Kidney (tissue), 14 donors: ENCODE data around the gene KCNH8. TPM values are rescaled to one million over a fixed set of nuclear protein-coding genes. Genes with fewer than 3 reads are reported as not detected.
"Not testable (repeated sequence)": the region's sequence is repeated elsewhere in the genome, so short reads cannot be mapped to it uniquely, and the experiment has no call there.

Experiments used
- DNase-seq, 5 donors: peaks; one replicate each; pipeline ENCODE4 v3.0.0-alpha.2; 2013 to 2020
- FAIRE-seq: peaks from 2 replicates; lab custom pipeline; 2012; peaks lifted over from hg19 to GRCh38; lab: Jason Lieb, UNC
- H3K27ac ChIP-seq, 2 donors: one replicate each; pipeline ENCODE4 v1.7.0; 2013; ENCODE audit warnings: low read depth in 2 of 2, low read length in 2 of 2, inconsistent platforms in 1 of 2
- H3K27me3 ChIP-seq: one replicate; pipeline ENCODE4 v1.7.1; 2013; ENCODE audit warnings: low read length, inconsistent platforms; ENCODE audit not compliant: control insufficient read depth, insufficient read depth
- H3K36me3 ChIP-seq, 3 donors: one replicate each; pipeline versions ENCODE4 v1.7.0 to v1.7.1; 2013; ENCODE audit warnings: low read length in 3 of 3, control low read depth in 1 of 3, inconsistent platforms in 1 of 3; ENCODE audit not compliant: insufficient read depth in 3 of 3, control insufficient read depth in 2 of 3
- H3K4me1 ChIP-seq, 3 donors: one replicate each; pipeline versions ENCODE4 v1.7.0 to v1.7.1; 2013; ENCODE audit warnings: low read length in 3 of 3, inconsistent platforms in 1 of 3, low read depth in 1 of 3; ENCODE audit not compliant: control insufficient read depth in 2 of 3, insufficient read depth in 2 of 3
- H3K4me3 ChIP-seq, 3 donors: one replicate each; pipeline versions ENCODE4 v1.7.0 to v1.8.1; 2013; ENCODE audit warnings: low read length in 3 of 3, control low read depth in 1 of 3, inconsistent platforms in 1 of 3
- H3K9ac ChIP-seq, 3 donors: one replicate each; pipeline versions ENCODE4 v1.7.0 to v1.7.1; 2013; ENCODE audit warnings: low read length in 3 of 3, control low read depth in 1 of 3, inconsistent platforms in 1 of 3
- H3K9me3 ChIP-seq, 3 donors: one replicate each; pipeline versions ENCODE4 v1.7.0 to v1.7.1; 2013; ENCODE audit warnings: low read length in 3 of 3, control low read depth in 1 of 3, inconsistent platforms in 1 of 3; ENCODE audit not compliant: control insufficient read depth in 2 of 3, insufficient read depth in 1 of 3
- intact Hi-C: fragments of 100-400 bp; cut with DNase I; formaldehyde crosslinking; loops from one replicate; pipeline ENCODE4 v1.11.1; 2022
- polyA plus RNA-seq: library from polyadenylated mRNA; stranded (reverse); fragments of 350-450 nt; fragmentation: Illumina TruSeq; extraction: RNeasy Lipid Tissue Mini Kit (QIAGEN cat#74804); gene quantifications from one replicate; pipeline ENCODE4 v1.2.3, GENCODE V29; 2014; ENCODE audit warnings: low read depth, low replicate concordance; ENCODE audit not compliant: insufficient read depth
- total RNA-seq: library from RNA; stranded (reverse); fragmentation: NEBNext Ultra II Directional; extraction: Animal tissue kit (Norgen Biotek cat#: 25700); gene quantifications from one replicate; pipeline ENCODE4 v1.2.1, GENCODE V29; 2021
- TF ChIP-seq, protein P1 (sequence below): IDR thresholded peaks from 3 replicates; pipeline ENCODE4 v1.5.1; 2012; ENCODE audit warnings: mild to moderate bottlenecking, moderate library complexity, borderline replicate concordance; ENCODE audit not compliant: insufficient read depth; ENCODE audit errors: extremely low read depth
- donor health status: control.
- donor health status: control.
- donor health status: control.
- donor health status: control.
- donor health status: control.
- donor health status: DM: yes; HTN: yes; CAD: no.
- donor health status: Normal renal cell carcinoma (clear cell type).

The KCNH8 gene
- total and polyA plus RNA-seq, 2 donors from 2014 or later: 1.0 TPM; not detected in 1

GRCh38 chr3:19228167-19228566 is 79.9 kb downstream of the KCNH8 start:
- Histone ChIP-seq H3K27ac (no peak overlapping the region), H3K4me1 (no peaks in the 10 kb centered on the region), H3K9ac (no peak overlapping the region), H3K4me3 (no peak overlapping the region), H3K36me3 (no peaks in the 10 kb centered on the region), H3K9me3 (no peaks in the 10 kb centered on the region), H3K27me3 (no peaks in the 10 kb centered on the region)
- no peak for FAIRE-seq
- TF ChIP-seq, protein P1, sequence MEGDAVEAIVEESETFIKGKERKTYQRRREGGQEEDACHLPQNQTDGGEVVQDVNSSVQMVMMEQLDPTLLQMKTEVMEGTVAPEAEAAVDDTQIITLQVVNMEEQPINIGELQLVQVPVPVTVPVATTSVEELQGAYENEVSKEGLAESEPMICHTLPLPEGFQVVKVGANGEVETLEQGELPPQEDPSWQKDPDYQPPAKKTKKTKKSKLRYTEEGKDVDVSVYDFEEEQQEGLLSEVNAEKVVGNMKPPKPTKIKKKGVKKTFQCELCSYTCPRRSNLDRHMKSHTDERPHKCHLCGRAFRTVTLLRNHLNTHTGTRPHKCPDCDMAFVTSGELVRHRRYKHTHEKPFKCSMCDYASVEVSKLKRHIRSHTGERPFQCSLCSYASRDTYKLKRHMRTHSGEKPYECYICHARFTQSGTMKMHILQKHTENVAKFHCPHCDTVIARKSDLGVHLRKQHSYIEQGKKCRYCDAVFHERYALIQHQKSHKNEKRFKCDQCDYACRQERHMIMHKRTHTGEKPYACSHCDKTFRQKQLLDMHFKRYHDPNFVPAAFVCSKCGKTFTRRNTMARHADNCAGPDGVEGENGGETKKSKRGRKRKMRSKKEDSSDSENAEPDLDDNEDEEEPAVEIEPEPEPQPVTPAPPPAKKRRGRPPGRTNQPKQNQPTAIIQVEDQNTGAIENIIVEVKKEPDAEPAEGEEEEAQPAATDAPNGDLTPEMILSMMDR: no peak
- DNase-seq: no peak
- intact Hi-C loops: no loop called here

DNA sequence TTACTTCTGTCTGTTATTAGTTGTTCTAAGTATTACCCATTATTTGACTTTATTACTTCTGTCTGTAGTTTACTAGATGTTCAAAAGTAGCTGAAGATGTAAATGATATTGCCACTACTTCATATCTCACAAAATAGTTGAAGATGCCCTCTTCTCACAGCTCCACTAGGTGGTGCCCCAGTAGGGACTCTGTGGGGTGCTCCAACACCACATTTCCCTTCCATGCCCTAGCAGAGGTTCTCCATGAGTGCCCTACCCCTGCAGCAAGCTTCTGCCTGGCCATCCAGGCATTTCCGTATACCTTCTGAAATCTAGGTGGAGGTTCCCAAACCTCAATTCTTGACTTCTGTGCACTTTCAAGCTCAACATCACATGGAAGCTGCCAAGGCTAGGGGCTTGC is 80.8 kb downstream of the KCNH8 start:
- Histone ChIP-seq H3K4me3 (no peak overlapping the region), H3K9ac (no peak overlapping the region), H3K36me3 (no peaks in the 10 kb centered on the region), H3K27me3 (no peaks in the 10 kb centered on the region), H3K4me1 (no peaks in the 10 kb centered on the region), H3K9me3 (no peaks in the 10 kb centered on the region), H3K27ac (no peak overlapping the region)
- intact Hi-C loops: no loop called here
- TF ChIP-seq, protein P1: no peak
- no peak for DNase-seq
- FAIRE-seq: no peak

- FAIRE-seq, DNase-seq, H3K4me1 ChIP-seq, H3K9me3 ChIP-seq, intact Hi-C loops, H3K9ac ChIP-seq, H3K36me3 ChIP-seq, H3K4me3 ChIP-seq, H3K27ac ChIP-seq, H3K27me3 ChIP-seq: not testable (repeated sequence)
Measured at GRCh38 chr3:19229881-19230280, 81.6 kb downstream of the KCNH8 start.

DNA sequence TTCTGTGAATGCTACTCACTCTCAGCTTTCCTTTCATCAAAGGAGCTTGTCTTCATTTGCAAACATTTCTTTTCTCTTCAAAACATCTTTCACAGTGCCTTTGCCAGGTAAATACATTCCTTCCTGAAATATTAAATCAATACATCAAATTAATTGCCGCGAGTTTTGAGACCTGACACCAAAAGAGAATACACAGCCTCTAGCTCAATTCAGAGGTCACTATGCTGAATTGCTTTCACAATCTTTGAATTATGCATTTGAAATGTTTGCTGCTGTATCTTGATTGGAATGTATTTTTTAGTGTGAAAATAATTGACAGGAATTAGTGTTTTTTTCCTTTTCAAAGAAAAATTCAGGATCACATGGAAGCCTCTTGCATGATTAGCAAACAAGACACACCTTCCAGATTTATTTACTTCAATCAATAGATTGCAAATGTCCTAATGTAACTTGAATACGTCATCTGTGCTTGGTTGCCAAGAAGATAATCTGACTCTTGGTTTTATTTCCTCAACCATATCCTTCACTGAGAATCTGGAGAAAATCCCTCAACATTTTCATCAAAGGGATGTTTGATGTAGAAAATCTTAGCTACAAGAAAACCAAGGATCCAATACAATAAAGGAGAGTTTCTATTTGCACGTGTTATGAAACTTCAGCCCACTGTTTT is 83.6 kb downstream of the KCNH8 start:
- no peak overlapping the region for H3K27ac ChIP-seq

More for the DNA sequence above, 83.6 kb downstream of the KCNH8 start:
- Histone ChIP-seq H3K27me3 (no peaks in the 10 kb centered on the region), H3K4me1 (no peaks in the 10 kb centered on the region), H3K9ac (no peak overlapping the region), H3K4me3 (no peak overlapping the region), H3K9me3 (no peaks in the 10 kb centered on the region), H3K36me3 (no peaks in the 10 kb centered on the region)
- DNase-seq (no peak), FAIRE-seq (no peak)
- TF ChIP-seq, protein P1: no peak
- intact Hi-C loops: no loop called here
